H9 (cell line): ENCODE data around the gene PTGER3. TPM values are rescaled to one million over a fixed set of nuclear protein-coding genes. Genes with fewer than 3 reads are reported as not detected.

Experiments
- DNase-seq: peaks from one replicate; pipeline ENCODE4 v3.0.0-alpha.2; 2017
- H2AFZ ChIP-seq: one replicate; pipeline ENCODE4 v1.6.1; 2013; ENCODE audit warnings: mild to moderate bottlenecking, low read length, control low read depth, moderate library complexity
- H2AK5ac ChIP-seq: 2 replicates; pipeline ENCODE4 v1.6.1; 2013; ENCODE audit warnings: low read length, control low read depth, mixed read lengths; ENCODE audit not compliant: insufficient read length
- H2BK120ac ChIP-seq: one replicate; pipeline ENCODE4 v1.6.1; 2013; ENCODE audit warnings: low read depth, mild to moderate bottlenecking, low read length, control low read depth, inconsistent platforms; ENCODE audit not compliant: poor library complexity, severe bottlenecking
- H2BK12ac ChIP-seq: 2 replicates; pipeline ENCODE4 v1.6.1; 2013; ENCODE audit warnings: low read length, control low read depth, mixed read lengths, low read depth; ENCODE audit not compliant: insufficient read length
- H2BK15ac ChIP-seq: 2 replicates; pipeline ENCODE4 v1.6.1; 2013; ENCODE audit warnings: low read depth, low read length, control low read depth
- H2BK20ac ChIP-seq: one replicate; pipeline ENCODE4 v1.6.1; 2013; ENCODE audit warnings: low read depth, mild to moderate bottlenecking, low read length, control low read depth, inconsistent platforms; ENCODE audit not compliant: poor library complexity, severe bottlenecking
- H2BK5ac ChIP-seq: 2 replicates; pipeline ENCODE4 v1.6.1; 2013; ENCODE audit warnings: low read length, control low read depth, mixed read lengths; ENCODE audit not compliant: insufficient read length
- H3K14ac ChIP-seq: 2 replicates; pipeline ENCODE4 v1.6.1; 2013; ENCODE audit warnings: low read length, control low read depth; ENCODE audit not compliant: insufficient read depth
- H3K18ac ChIP-seq: 2 replicates; pipeline ENCODE4 v1.6.1; 2013; ENCODE audit warnings: low read depth, mild to moderate bottlenecking, mixed read lengths, low read length, control low read depth; ENCODE audit not compliant: insufficient read length
- H3K23ac ChIP-seq: 2 replicates; pipeline ENCODE4 v1.6.1; 2013; ENCODE audit warnings: low read length, control low read depth, mixed read lengths, low read depth; ENCODE audit not compliant: insufficient read length
- H3K23me2 ChIP-seq: 2 replicates; pipeline ENCODE4 v1.6.1; 2013; ENCODE audit warnings: low read depth, mild to moderate bottlenecking, mixed read lengths, low read length, control low read depth; ENCODE audit not compliant: insufficient read length, poor library complexity, severe bottlenecking
- H3K27ac ChIP-seq: 2 replicates; pipeline ENCODE4 v1.5.1; 2013; ENCODE audit warnings: low read length, control low read depth, mixed read lengths, low read depth; ENCODE audit not compliant: insufficient read length
- H3K27me3 ChIP-seq: 2 replicates; pipeline ENCODE4 v1.6.1; 2013; ENCODE audit warnings: low read length, control low read depth, inconsistent platforms; ENCODE audit not compliant: insufficient read depth
- H3K4ac ChIP-seq: 2 replicates; pipeline ENCODE4 v1.6.1; 2013; ENCODE audit warnings: low read depth, mild to moderate bottlenecking, control low read depth, inconsistent platforms, low read length, moderate library complexity
- H3K4me1 ChIP-seq: 2 replicates; pipeline ENCODE4 v1.6.1; 2013; ENCODE audit warnings: low read length, control low read depth, inconsistent platforms; ENCODE audit not compliant: insufficient read depth
- H3K4me2 ChIP-seq: 2 replicates; pipeline ENCODE4 v1.6.1; 2013; ENCODE audit warnings: low read length, control low read depth, mixed read lengths; ENCODE audit not compliant: insufficient read length, insufficient read depth
- H3K56ac ChIP-seq: 2 replicates; pipeline ENCODE4 v1.6.1; 2013; ENCODE audit warnings: low read depth, mild to moderate bottlenecking, mixed read lengths, low read length, control low read depth; ENCODE audit not compliant: insufficient read length
- H3K79me1 ChIP-seq: 2 replicates; pipeline ENCODE4 v1.6.1; 2013; ENCODE audit warnings: low read depth, mild to moderate bottlenecking, moderate library complexity, low read length, control low read depth, inconsistent platforms; ENCODE audit not compliant: insufficient read depth, poor library complexity, severe bottlenecking
- H3K79me2 ChIP-seq: 2 replicates; pipeline ENCODE4 v1.6.1; 2013; ENCODE audit warnings: low read length, control low read depth, inconsistent platforms; ENCODE audit not compliant: insufficient read depth
- H3K9ac ChIP-seq: 2 replicates; pipeline ENCODE4 v1.6.1; 2013; ENCODE audit warnings: low read length, control low read depth, mixed read lengths; ENCODE audit not compliant: insufficient read length; ENCODE audit errors: extremely low read depth
- H3K9me3 ChIP-seq: one replicate; pipeline ENCODE4 v1.6.1; 2013; ENCODE audit warnings: low read depth, low read length, inconsistent platforms; ENCODE audit not compliant: control insufficient read depth
- H3T11ph ChIP-seq: one replicate; pipeline ENCODE4 v1.6.1; 2013; ENCODE audit warnings: mild to moderate bottlenecking, low read length, control low read depth, inconsistent platforms
- H4K20me1 ChIP-seq: one replicate; pipeline ENCODE4 v1.6.1; 2013; ENCODE audit not compliant: control insufficient read depth, insufficient read length, insufficient read depth
- H4K5ac ChIP-seq: 2 replicates; pipeline ENCODE4 v1.6.1; 2013; ENCODE audit warnings: low read depth, mild to moderate bottlenecking, mixed read lengths, low read length, control low read depth; ENCODE audit not compliant: insufficient read length
- H4K8ac ChIP-seq: replicated peaks from 2 replicates; pipeline ENCODE4 v1.6.1; 2013; ENCODE audit warnings: low read length, control low read depth, mixed read lengths, low read depth; ENCODE audit not compliant: insufficient read length
- H4K91ac ChIP-seq: 2 replicates; pipeline ENCODE4 v1.6.1; 2013; ENCODE audit warnings: low read depth, mild to moderate bottlenecking, moderate library complexity, mixed read lengths, low read length, control low read depth; ENCODE audit not compliant: insufficient read length
- H3K27ac Mint-ChIP-seq, 3 experiments: 2 replicates in 2 of 3; 3 replicates in 1 of 3; pipeline ENCODE4 v1.8.0; 2020 to 2021; ENCODE audit warnings: mixed read lengths in 3 of 3, mild to moderate bottlenecking in 1 of 3, moderate library complexity in 1 of 3
- H3K27me3 Mint-ChIP-seq: 2 replicates; pipeline ENCODE4 v1.8.0; 2021; ENCODE audit warnings: low read depth, mild to moderate bottlenecking, moderate library complexity, mixed read lengths
- H3K36me3 Mint-ChIP-seq, 3 experiments: 2 replicates in 2 of 3; 3 replicates in 1 of 3; pipeline ENCODE4 v1.8.0; 2020 to 2021; ENCODE audit warnings: low read depth in 3 of 3, mixed read lengths in 3 of 3; ENCODE audit not compliant: insufficient read depth in 1 of 3
- H3K4me1 Mint-ChIP-seq, 2 experiments: 2 replicates each; pipeline ENCODE4 v1.8.0; 2020; ENCODE audit warnings: mixed read lengths in 2 of 2
- H3K4me3 Mint-ChIP-seq, 2 experiments: 2 replicates in 1 of 2; 3 replicates in 1 of 2; pipeline ENCODE4 v1.8.0; 2020 to 2021; ENCODE audit warnings: mild to moderate bottlenecking in 2 of 2, mixed read lengths in 2 of 2, moderate library complexity in 1 of 2
- H3K9me3 Mint-ChIP-seq, 2 experiments: 2 replicates in 1 of 2; 3 replicates in 1 of 2; pipeline ENCODE4 v1.8.0; 2020; ENCODE audit warnings: mild to moderate bottlenecking in 2 of 2, mixed read lengths in 2 of 2, moderate library complexity in 1 of 2
- CTCF ChIP-seq: fragments of 200-600 bp; sonication (generic); conservative IDR thresholded peaks from 3 replicates; pipeline ENCODE4 v1.8.0; 2021; ENCODE audit warnings: antibody characterized with exemption, mild to moderate bottlenecking
- WGBS: extraction: QIAGEN DNeasy Blood & Tissue Kit; methylation state at CpG from one replicate; pipeline ENCODE4 v1.1.7; 2013; ENCODE audit warnings: missing lambda C conversion rate, low lambda C conversion rate, mixed read lengths; ENCODE audit not compliant: insufficient read length; ENCODE audit errors: extremely low coverage; 5-methylcytosine and 5-hydroxymethylcytosine counted together
- total RNA-seq: library from RNA; stranded (reverse); gene quantifications from 2 replicates; pipeline ENCODE4 v1.2.1, GENCODE V29; 2021

PTGER3 gene
- total RNA-seq, 1 experiment from 2014 or later: 0.26 TPM

- TF ChIP-seq CTCF: no peak
- Mint-ChIP-seq H3K9me3 (no peaks in the 10 kb centered on the region), H3K4me1 (no peaks in the 10 kb centered on the region), H3K36me3 (no peaks in the 10 kb centered on the region), H3K4me3 (no peak overlapping the region), H3K27ac (no peak overlapping the region), H3K27me3 (no peaks in the 10 kb centered on the region)
- Histone ChIP-seq H3K56ac (no peak overlapping the region), H3K27ac (no peak overlapping the region), H2BK5ac (no peak overlapping the region), H3K18ac (no peak overlapping the region), H3K23me2 (no peaks in the 10 kb centered on the region), H3K27me3 (no peaks in the 10 kb centered on the region), H3K79me2 (no peaks in the 10 kb centered on the region), H4K91ac (no peak overlapping the region), H2BK120ac (no peak overlapping the region), H2AK5ac (no peak overlapping the region), H4K8ac (no peak overlapping the region), H3K79me1 (no peaks in the 10 kb centered on the region), H2AFZ (no peak overlapping the region), H3K4me2 (no peak overlapping the region), H3K14ac (no peak overlapping the region), H2BK15ac (no peak overlapping the region), H3K4me1 (no peaks in the 10 kb centered on the region), H4K5ac (no peak overlapping the region), H3K4ac (no peak overlapping the region), H3T11ph (no peak overlapping the region), H4K20me1 (no peaks in the 10 kb centered on the region), H2BK20ac (no peak overlapping the region), H3K9me3 (no peaks in the 10 kb centered on the region), H2BK12ac (no peak overlapping the region), H3K9ac (no peak overlapping the region), H3K23ac (no peak overlapping the region)
- DNase-seq: no peak
- WGBS: no CpG with 5 or more reads among the region's 3 CpGs
Observed at GRCh38 chr1:70990469-70991253, 57.0 kb downstream of the PTGER3 start.
